Measurements from ENCODE around the gene GARIN6. TPM values are rescaled to one million over a fixed set of nuclear protein-coding genes. Genes with fewer than 3 reads are reported as not detected.

Gene GARIN6
- total RNA-seq, 1 donor from 2014 or later, result not detected

- no peak overlapping the region for H3K27ac Mint-ChIP-seq
- no peaks in the 10 kb centered on the region for H3K4me1 Mint-ChIP-seq (ENCODE audit: low read depth)
- H3K27me3 Mint-ChIP-seq (ENCODE audit: insufficient read depth), result no peaks in the 10 kb centered on the region
- intact Hi-C loops (cut with micrococcal nuclease), result no loop called here
- H3K4me3 Mint-ChIP-seq, result no peak overlapping the region
- H3K36me3 Mint-ChIP-seq (ENCODE audit: low read depth), result no peaks in the 10 kb centered on the region
- no peaks in the 10 kb centered on the region for H3K9me3 Mint-ChIP-seq
- no peak for DNase-seq (ENCODE audit: low spot score)
Observed at GRCh38 chr12:99649551-99649950, 2.0 kb downstream of the GARIN6 start.

DNA sequence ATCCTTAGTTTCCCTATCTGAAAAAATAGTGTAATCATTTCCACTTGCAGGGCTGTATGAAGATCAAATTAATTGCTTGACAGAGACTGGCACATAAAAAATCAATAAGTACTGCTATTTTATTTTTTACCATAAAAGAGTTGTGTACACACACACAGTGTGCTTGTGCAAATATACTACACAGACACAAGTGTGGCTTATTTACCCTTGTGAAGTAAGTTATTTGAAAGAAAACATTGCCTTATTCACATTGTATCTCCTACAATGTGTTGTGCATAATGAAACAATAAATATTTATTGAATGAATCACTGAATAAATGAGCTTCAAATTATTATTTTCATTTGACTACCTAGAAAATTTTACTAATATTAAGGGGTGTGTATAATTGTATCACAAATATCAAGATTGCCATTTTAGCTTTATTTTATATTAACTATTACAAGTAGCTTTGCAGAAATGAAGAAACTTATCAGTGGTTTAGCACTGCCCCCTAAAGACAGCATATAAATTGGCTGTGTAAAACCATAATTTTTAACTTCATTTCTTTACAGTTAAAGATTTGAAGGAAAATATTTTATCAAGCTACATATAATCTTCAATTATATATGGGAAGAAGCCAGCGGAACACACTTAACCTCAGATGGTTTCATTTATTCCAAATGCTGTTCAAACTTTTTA is 11.3 kb downstream of the GARIN6 start:
- Mint-ChIP-seq H3K36me3 (ENCODE audit: low read depth) (no peaks in the 10 kb centered on the region), H3K4me1 (ENCODE audit: low read depth) (no peaks in the 10 kb centered on the region), H3K9me3 (no peaks in the 10 kb centered on the region), H3K27ac (no peak overlapping the region), H3K27me3 (ENCODE audit: insufficient read depth) (no peaks in the 10 kb centered on the region), H3K4me3 (no peak overlapping the region)
- intact Hi-C loops (cut with micrococcal nuclease), result no loop called here
- DNase-seq (ENCODE audit: low spot score), result no peak

- no peaks in the 10 kb centered on the region for H3K4me1 Mint-ChIP-seq (ENCODE audit: low read depth)
- intact Hi-C loops (cut with micrococcal nuclease), result no loop called here
Observed at GRCh38 chr12:99670635-99671034, 23.1 kb downstream of the GARIN6 start.

DNA sequence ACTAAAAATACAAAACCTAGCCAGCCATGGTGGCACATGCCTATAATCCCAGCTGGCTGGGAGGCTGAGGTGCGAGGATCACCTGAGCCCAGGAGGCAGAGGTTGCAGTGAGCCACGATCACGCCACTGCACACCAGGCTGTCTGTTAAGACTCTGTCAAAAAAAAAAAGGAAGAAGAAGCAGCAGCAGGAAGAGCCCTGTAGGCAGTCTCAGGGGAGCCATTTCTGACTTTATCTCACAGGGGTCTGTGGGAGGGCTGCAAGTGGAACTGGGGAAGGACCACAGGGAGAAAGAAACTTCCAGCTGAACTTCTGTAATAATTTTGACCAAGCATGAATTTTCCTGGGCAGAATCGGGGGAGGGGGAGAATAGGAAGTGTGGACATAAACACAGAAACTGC is 32.7 kb downstream of the GARIN6 start:
- DNase-seq (ENCODE audit: low spot score), result no peak
- Mint-ChIP-seq H3K27me3 (ENCODE audit: insufficient read depth) (no peaks in the 10 kb centered on the region), H3K9me3 (peaks cover 4% of the 10 kb centered on the region), H3K36me3 (ENCODE audit: low read depth) (no peaks in the 10 kb centered on the region), H3K4me1 (ENCODE audit: low read depth) (no peaks in the 10 kb centered on the region), H3K4me3 (no peak overlapping the region), H3K27ac (no peak overlapping the region)
- intact Hi-C loops (cut with micrococcal nuclease), result no loop called here

More at GRCh38 chr12:99670635-99671034, 23.1 kb downstream of the GARIN6 start:
- no peaks in the 10 kb centered on the region for H3K27me3 Mint-ChIP-seq (ENCODE audit: insufficient read depth)
- H3K36me3 Mint-ChIP-seq (ENCODE audit: low read depth), result no peaks in the 10 kb centered on the region
- H3K4me3 Mint-ChIP-seq, result no peak overlapping the region
- no peak for DNase-seq (ENCODE audit: low spot score)
- no peaks in the 10 kb centered on the region for H3K9me3 Mint-ChIP-seq
- no peak overlapping the region for H3K27ac Mint-ChIP-seq

- no peaks in the 10 kb centered on the region for H3K36me3 Mint-ChIP-seq (ENCODE audit: low read depth)
- H3K27me3 Mint-ChIP-seq (ENCODE audit: insufficient read depth), result no peaks in the 10 kb centered on the region
- peaks cover 4% of the 10 kb centered on the region for H3K9me3 Mint-ChIP-seq
- DNase-seq (ENCODE audit: low spot score), result no peak
- no peaks in the 10 kb centered on the region for H3K4me1 Mint-ChIP-seq (ENCODE audit: low read depth)
- intact Hi-C loops (cut with micrococcal nuclease), result no loop called here
- no peak overlapping the region for H3K27ac Mint-ChIP-seq
- no peak overlapping the region for H3K4me3 Mint-ChIP-seq
Observed at GRCh38 chr12:99686142-99686541, 38.6 kb downstream of the GARIN6 start.

DNA sequence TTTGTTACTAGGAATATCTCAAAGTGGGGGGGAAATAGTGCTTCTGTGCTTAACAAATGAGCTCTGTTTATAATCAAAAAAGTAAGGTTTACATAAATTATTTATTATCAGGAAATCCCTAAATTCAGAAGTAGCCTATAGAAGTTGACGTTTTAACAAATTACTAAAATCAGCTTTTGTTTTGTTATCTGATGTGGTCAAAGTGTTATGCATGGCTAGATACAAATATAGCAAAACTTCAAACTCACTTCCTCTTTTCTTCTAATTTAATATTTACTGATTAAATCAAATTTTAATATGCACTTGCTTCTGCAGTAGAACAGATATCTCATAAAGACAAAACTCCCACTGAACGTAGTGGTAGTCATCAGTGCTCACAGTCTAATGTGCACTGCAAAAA is 47.5 kb downstream of the GARIN6 start:
- intact Hi-C loops (cut with micrococcal nuclease), result no loop called here
- DNase-seq (ENCODE audit: low spot score), result no peak
- H3K27me3 Mint-ChIP-seq (ENCODE audit: insufficient read depth), result no peaks in the 10 kb centered on the region
- H3K9me3 Mint-ChIP-seq, result peaks cover 5% of the 10 kb centered on the region
- H3K27ac Mint-ChIP-seq, result no peak overlapping the region
- no peak overlapping the region for H3K4me3 Mint-ChIP-seq
- no peaks in the 10 kb centered on the region for H3K4me1 Mint-ChIP-seq (ENCODE audit: low read depth)
- no peaks in the 10 kb centered on the region for H3K36me3 Mint-ChIP-seq (ENCODE audit: low read depth)

Measured in activated T-helper 1 cell treated with anti-CD3 and anti-CD28 coated beads, Interleukin-12 subunit alpha, Interleukin-12 subunit beta, Interleukin-2, Interleukin-4 antibody, amounts not matched to agents 30 ng/mL and 10 ng/mL and 1 ng/mL, durations not matched to agents 14 hours and 24 hours and 36 hours (primary cell).